Measurements from ENCODE around the gene ZNF486.
"Not testable (repeated sequence)": the region's sequence is repeated elsewhere in the genome, so short reads cannot be mapped to it uniquely, and the experiment has no call there.

Gene ZNF486

DNA sequence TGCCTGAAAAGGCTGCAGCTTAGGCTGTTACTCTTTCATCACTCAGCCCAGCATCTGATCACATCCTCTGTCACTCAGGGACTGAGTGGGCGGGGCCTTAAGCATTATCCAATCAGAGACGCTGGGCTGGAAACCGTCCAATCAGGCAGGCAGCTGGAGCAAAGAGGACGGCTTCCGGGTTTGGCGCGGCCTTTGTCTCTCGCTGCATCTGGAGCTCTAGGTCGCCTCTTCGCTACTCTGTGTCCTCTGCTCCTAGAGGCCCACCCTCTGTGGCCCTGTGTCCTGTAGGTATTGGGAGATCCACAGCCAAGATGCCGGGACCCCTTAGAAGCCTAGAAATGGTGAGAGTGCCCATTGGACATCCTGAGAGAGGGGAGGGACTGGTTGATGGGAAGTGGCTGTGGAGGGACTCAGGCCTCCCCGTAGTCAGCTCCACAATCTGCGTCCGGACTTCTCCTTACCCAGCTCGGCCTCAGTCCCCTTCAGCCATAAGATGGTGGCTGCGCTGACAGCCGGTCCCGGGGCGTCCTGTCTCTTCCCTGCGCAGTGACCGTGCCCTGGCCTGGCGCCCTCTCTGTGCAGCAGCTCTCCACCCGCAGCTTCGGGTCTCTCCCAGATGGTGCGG is at the start of gene ZNF486:
TSS of gene ZNF486 (plus strand) at position 195 of the 625 bp plus-strand sequence. CDS start at position 312, 117 bp downstream.
- Mint-ChIP-seq H3K4me1 (peaks cover 26 to 50% of the 10 kb centered on the region in 2 donors), H3K27me3 (no peaks in the 10 kb centered on the region), H3K4me3 (peak within 1 kb of the TSS; percentile 99), H3K27ac (peak within 1 kb of the TSS; percentile 99), H3K9me3 (peaks cover 5 to 14% of the 10 kb centered on the region in 2 donors), H3K36me3 (peaks cover 34% of the 10 kb centered on the region in 2 donors)
- ATAC-seq (replicated peaks) (peak; percentile 96 to 97), DNase-seq (peak; percentile 94)

DNA sequence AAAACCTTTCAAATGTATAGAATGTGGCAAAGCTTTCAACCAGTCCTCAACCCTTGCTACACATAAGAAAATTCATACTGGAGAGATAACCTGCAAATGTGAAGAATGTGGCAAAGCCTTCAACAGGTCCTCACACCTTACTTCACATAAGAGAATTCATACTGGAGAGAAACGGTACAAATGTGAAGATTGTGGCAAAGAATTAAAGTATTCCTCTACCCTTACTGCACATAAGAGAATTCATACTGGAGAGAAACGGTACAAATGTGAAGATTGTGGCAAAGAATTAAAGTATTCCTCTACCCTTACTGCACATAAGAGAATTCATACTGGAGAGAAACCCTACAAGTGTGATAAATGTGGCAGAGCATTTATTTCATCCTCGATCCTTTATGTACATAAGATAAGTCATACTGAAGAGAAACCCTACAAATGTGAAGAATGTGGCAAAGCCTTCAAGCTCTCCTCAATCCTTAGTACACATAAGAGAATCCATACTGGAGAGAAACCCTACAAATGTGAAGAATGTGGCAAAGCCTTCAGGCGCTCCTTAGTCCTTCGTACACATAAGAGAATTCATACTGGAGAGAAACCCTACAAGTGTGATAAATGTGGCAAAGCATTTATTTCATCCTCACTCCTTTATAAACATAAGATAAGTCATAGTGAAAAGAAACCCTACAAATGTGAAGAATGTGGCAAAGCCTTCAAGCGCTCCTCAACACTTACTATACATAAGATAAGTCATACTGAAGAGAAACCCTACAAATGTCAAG is 48.8 kb upstream of the ZNF486 start:
- H3K4me1 Mint-ChIP-seq; DNase-seq; H3K27me3 Mint-ChIP-seq; H3K4me3 Mint-ChIP-seq; ATAC-seq (replicated peaks): not testable (repeated sequence)
- peaks cover 34 to 57% of the 10 kb centered on the region in 2 donors for H3K36me3 Mint-ChIP-seq
- H3K9me3 Mint-ChIP-seq = peaks cover 19 to 21% of the 10 kb centered on the region in 2 donors
- H3K27ac Mint-ChIP-seq = peak overlapping the region; percentile 25

DNA sequence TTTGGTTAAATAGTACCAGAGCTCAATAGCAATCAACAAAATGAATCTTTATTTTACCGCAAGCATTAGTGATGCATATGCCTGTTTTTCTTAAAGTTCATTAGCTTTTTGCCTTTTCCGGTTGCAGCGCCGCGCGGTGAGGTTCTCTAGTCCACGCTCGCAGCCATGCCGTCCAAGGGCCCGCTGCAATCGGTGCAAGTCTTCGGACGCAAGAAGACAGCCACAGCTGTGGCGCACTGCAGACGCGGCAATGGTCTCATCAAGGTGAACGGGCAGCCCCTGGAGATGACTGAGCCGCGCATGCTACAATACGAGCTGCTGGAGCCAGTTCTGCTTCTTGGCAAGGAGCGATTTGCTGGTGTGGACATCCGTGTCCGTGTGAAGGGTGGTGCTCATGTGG is 42.1 kb upstream of the ZNF486 start:
- Mint-ChIP-seq H3K27me3 (no peaks in the 10 kb centered on the region), H3K36me3 (peaks cover 30 to 53% of the 10 kb centered on the region in 2 donors), H3K27ac (no peak overlapping the region), H3K4me1 (no peaks in the 10 kb centered on the region), H3K4me3 (no peak overlapping the region), H3K9me3 (peaks cover 19 to 27% of the 10 kb centered on the region in 2 donors)
- no peak for DNase-seq
- ATAC-seq (replicated peaks) = no peak

DNA sequence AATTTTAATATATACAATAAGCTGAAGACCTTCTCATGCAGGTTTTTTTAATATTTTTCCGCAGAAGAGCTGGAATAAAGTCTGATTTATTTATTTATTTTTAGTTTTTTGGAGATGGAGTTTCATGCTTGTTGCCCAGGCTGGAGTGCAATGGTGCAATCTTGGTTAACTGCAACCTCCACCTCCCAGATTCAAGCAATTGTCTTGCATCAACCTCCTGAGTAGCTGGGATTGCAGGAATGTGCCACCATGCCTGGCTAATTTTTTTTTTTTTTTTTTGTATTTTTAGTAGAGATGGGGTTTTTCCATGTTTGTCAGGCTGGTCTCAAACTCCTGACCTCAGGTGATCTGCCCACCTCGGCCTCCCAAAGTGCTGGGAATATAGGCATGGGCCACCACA is 34.1 kb upstream of the ZNF486 start:
- not testable (repeated sequence) for H3K4me1 Mint-ChIP-seq; DNase-seq; H3K4me3 Mint-ChIP-seq; H3K27ac Mint-ChIP-seq; ATAC-seq (replicated peaks); H3K27me3 Mint-ChIP-seq
- peaks cover 10 to 20% of the 10 kb centered on the region in 2 donors for H3K9me3 Mint-ChIP-seq
- H3K36me3 Mint-ChIP-seq = peaks cover 15 to 31% of the 10 kb centered on the region in 2 donors

DNA sequence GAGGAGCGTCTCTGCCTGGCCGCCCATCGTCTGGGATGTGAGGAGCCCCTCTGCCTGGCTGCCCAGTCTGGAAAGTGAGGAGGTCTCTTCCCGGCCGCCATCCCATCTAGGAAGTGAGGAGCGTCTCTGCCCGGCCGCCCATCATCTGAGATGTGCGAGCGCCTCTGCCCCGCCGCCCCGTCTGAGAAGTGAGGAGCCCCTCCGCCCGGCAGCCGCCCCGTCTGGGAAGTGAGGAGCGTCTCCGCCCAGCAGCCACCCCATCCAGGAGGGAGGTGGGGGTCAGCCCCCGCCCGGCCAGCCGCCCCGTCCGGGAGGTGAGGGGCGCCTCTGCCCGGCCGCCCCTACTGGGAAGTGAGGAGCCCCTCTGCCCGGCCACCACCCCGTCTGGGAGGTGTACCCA is 29.3 kb upstream of the ZNF486 start:
- not testable (repeated sequence) for H3K27ac Mint-ChIP-seq; ATAC-seq (replicated peaks); H3K4me3 Mint-ChIP-seq; H3K4me1 Mint-ChIP-seq; DNase-seq; H3K27me3 Mint-ChIP-seq
- Mint-ChIP-seq H3K9me3 (peaks cover 14 to 17% of the 10 kb centered on the region in 2 donors), H3K36me3 (peaks cover 2 to 11% of the 10 kb centered on the region in 2 donors)

DNA sequence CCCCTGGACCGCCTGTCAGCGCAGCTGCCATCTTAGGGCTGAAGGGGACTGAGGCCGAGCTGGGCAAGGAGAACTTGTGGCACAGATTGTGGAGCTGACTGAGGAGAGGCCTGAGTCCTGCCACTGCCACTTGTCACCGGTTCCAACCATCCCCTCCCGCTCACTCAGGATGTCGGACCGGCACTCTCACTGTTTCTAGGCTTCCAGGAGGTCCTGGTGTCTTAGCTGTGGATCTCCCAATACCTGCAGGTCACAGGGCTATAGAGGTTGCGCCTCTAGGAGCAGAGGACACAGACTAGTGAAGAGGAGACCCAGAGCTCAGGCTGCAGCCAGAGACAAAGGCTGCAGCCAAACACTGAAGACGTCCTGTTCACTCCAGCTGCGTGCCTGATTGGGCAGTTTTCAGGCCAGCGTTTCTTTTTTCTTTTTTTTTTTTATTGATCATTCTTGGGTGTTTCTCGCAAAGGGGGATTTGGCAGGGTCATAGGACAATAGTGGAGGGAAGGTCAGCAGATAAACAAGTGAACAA is 15.3 kb upstream of the ZNF486 start:
- ATAC-seq (replicated peaks) (no peak), DNase-seq (no peak)
- Mint-ChIP-seq H3K9me3 (peaks cover 6 to 16% of the 10 kb centered on the region in 2 donors), H3K36me3 (peaks cover 6 to 9% of the 10 kb centered on the region in 2 donors), H3K4me3 (no peak overlapping the region), H3K27ac (no peak overlapping the region), H3K4me1 (no peaks in the 10 kb centered on the region), H3K27me3 (no peaks in the 10 kb centered on the region)

DNA sequence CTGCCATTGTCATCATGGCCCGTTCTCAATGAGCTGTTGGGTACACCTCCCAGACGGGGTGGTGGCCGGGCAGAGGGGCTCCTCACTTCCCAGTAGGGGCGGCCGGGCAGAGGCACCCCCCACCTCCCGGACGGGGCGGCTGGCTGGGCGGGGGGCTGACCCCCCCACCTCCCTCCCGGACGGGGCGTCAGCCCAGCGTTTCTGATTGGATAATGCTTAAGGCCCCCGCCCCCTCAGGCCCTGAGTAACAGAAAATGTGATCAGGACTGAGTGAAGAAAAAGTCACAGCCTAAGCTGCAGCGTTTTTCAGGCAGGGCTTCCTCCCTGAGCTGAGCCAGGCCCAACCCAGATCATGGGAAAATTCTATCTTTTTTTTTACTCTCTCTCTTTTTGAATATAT is 14.5 kb upstream of the ZNF486 start:
- not testable (repeated sequence) for DNase-seq; H3K4me1 Mint-ChIP-seq; ATAC-seq (replicated peaks); H3K27me3 Mint-ChIP-seq; H3K36me3 Mint-ChIP-seq; H3K4me3 Mint-ChIP-seq; H3K27ac Mint-ChIP-seq
- peaks cover 6 to 18% of the 10 kb centered on the region in 2 donors for H3K9me3 Mint-ChIP-seq

DNA sequence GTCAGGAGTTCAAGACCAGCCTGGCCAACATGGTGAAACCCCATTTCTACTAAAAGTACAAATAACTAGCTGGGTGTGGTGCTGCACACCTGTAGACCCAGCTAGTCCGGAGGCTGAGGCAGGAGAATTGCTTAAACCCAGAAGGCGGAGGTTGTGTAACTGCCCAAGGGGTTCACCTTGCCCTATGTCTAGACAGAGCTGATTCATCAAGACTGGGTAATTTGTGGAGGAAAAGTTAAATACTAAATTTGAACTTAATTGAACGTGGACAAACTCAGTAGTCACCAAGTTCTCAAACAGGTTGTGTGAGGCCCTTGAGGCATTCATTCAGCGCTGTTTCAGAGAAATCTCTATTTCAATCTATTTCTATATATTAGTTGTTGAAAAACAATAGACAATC is 13.7 kb upstream of the ZNF486 start:
- Mint-ChIP-seq H3K27ac (no peak overlapping the region), H3K36me3 (peaks cover 6 to 9% of the 10 kb centered on the region in 2 donors), H3K27me3 (no peaks in the 10 kb centered on the region), H3K4me3 (no peak overlapping the region), H3K4me1 (no peaks in the 10 kb centered on the region), H3K9me3 (peaks cover 6 to 20% of the 10 kb centered on the region in 2 donors)
- DNase-seq = no peak
- no peak for ATAC-seq (replicated peaks)

DNA sequence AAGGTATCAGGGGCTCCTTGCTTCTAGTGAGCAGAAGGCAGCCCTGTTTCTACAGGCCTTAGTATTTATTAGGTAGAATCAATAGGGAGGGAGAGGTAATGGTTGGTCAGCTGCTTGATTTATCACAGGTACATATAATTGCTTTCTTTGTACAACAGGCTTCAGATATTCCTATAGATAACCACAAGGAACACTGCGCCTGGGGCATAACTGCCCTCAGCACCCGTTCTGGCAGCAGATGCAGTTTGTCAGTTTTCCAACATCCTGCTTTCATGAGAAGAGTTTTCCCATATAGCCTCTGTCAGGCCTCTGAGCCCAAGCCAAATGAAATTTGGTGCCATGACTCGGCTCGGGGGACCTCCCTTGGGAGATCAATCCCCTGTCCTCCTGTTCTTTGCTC is 12.4 kb upstream of the ZNF486 start:
- ATAC-seq (replicated peaks) (no peak), DNase-seq (no peak)
- H3K27ac Mint-ChIP-seq = no peak overlapping the region
- H3K27me3 Mint-ChIP-seq = no peaks in the 10 kb centered on the region
- peaks cover 14 to 25% of the 10 kb centered on the region in 2 donors for H3K9me3 Mint-ChIP-seq
- H3K36me3 Mint-ChIP-seq = peaks cover 6 to 9% of the 10 kb centered on the region in 2 donors
- H3K4me3 Mint-ChIP-seq = no peak overlapping the region
- no peaks in the 10 kb centered on the region for H3K4me1 Mint-ChIP-seq

DNA sequence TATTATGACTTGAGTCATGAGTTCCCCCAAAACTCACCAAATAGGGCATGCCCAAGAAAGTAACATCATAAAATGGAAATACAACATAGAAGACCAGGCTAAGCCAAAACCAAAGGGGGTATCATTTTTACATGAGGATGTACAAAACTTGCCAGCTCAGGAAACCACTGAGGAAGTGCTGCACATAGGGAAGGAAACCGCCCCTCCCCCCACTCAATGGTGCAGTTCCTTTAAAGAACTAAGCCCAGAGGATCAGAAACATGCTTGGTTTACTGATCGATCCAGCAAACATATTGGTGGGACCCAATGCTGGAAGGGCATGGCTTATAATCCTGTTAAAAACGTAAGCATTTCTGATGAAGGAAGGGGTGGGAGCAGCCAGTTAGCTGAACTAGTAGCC is 4.2 kb upstream of the ZNF486 start:
- peaks cover 10 to 12% of the 10 kb centered on the region in 2 donors for H3K36me3 Mint-ChIP-seq
- H3K27me3 Mint-ChIP-seq = no peaks in the 10 kb centered on the region
- ATAC-seq (replicated peaks) (no peak), DNase-seq (no peak)
- H3K27ac Mint-ChIP-seq = peak overlapping the region; percentile 5
- H3K9me3 Mint-ChIP-seq = peaks cover 14 to 21% of the 10 kb centered on the region in 2 donors
- no peak overlapping the region for H3K4me3 Mint-ChIP-seq
- peaks cover 19 to 21% of the 10 kb centered on the region in 2 donors for H3K4me1 Mint-ChIP-seq

DNA sequence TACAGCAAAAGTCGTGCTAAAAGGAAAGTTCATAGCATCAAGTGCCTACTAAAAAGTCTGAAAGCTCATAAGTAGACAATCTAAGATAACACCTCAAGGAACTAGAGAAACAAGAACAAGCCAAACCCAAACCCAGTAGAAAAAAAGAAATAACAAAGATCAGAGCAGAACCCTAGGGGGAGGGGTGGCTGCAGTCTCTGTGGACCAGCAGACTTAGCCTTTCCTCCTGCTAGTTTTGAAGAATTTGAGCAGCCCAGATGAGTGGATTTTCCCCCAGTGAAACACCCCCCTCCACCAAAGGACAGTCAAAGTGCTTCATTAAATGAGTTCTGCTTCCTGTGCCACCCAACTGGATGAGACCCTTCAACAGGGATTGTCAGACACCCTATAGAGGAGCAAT is 2.6 kb upstream of the ZNF486 start:
- Mint-ChIP-seq H3K27ac (peak overlapping the region; percentile 69), H3K9me3 (peaks cover 7 to 14% of the 10 kb centered on the region in 2 donors), H3K36me3 (peaks cover 16 to 18% of the 10 kb centered on the region in 2 donors), H3K4me1 (peaks cover 19 to 31% of the 10 kb centered on the region in 2 donors), H3K27me3 (no peaks in the 10 kb centered on the region), H3K4me3 (no peak overlapping the region)
- no peak for ATAC-seq (replicated peaks)
- DNase-seq = no peak

DNA sequence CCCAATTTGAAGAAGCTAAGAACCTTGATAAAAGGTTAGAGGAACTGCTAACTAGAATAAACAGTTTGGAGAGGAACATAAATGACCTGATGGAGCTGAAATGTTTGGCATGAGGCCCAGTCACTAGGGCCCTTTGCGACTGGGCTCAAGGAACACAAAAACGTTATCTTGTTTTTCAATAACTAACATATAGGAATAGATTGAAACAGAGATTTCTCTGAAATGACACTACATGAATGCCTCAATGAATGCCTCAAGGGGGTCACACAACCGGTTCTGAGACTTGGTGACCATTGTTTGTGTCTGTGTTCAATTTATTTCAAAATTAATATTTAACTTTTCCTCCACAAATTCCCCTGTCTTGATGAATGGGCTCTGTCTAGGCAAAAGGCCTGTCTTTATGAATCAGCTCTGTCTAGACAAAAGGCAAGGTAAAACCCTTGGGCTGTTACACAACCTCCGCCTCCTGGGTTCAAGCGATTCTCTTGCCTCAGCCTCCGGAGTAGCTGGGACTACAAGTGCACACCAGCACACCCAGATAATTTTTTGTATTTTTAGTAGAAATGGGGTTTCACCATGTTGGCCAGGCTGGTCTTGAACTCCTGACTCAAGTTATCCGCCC is 932 bp upstream of the ZNF486 start:
- no peak overlapping the region for H3K4me3 Mint-ChIP-seq
- H3K27ac Mint-ChIP-seq = no peak overlapping the region
- no peak for ATAC-seq (replicated peaks)
- DNase-seq = no peak
- H3K9me3 Mint-ChIP-seq = peaks cover 5 to 12% of the 10 kb centered on the region in 2 donors
- no peaks in the 10 kb centered on the region for H3K27me3 Mint-ChIP-seq
- H3K4me1 Mint-ChIP-seq = peaks cover 23 to 40% of the 10 kb centered on the region in 2 donors
- peaks cover 24% of the 10 kb centered on the region in 2 donors for H3K36me3 Mint-ChIP-seq

DNA sequence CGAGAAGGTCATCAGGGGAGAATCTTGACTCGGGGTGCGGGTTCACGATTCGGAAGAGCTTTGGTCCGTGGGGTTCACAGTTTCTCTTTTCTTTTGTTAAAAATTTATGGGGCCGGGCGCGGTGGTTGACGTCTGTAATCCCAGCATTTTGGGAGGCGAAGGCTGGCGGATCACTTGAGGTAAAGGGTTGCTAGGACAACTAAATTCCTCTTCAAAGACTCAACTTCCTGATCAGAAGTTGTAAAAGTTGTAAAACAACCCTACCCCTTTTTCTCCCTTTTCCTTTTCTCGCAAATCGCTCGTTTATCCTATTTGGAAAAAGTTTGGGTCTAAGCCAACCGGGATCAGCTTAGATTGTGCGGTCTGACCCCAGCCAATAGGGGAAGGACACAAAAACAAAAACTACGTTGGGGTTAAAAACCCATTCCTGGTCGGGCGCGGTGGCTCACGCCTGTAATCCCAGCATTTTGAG is 673 bp downstream of the ZNF486 start:
- peak overlapping the region; percentile 99 for H3K4me3 Mint-ChIP-seq
- peaks cover under 1 to 11% of the 10 kb centered on the region in 2 donors for H3K9me3 Mint-ChIP-seq
- peak overlapping the region; percentile 99 for H3K27ac Mint-ChIP-seq
- H3K4me1 Mint-ChIP-seq = peaks cover 21 to 44% of the 10 kb centered on the region in 2 donors
- DNase-seq (no peak), ATAC-seq (replicated peaks) (no peak)
- H3K36me3 Mint-ChIP-seq = peaks cover 37 to 38% of the 10 kb centered on the region in 2 donors
- no peaks in the 10 kb centered on the region for H3K27me3 Mint-ChIP-seq

DNA sequence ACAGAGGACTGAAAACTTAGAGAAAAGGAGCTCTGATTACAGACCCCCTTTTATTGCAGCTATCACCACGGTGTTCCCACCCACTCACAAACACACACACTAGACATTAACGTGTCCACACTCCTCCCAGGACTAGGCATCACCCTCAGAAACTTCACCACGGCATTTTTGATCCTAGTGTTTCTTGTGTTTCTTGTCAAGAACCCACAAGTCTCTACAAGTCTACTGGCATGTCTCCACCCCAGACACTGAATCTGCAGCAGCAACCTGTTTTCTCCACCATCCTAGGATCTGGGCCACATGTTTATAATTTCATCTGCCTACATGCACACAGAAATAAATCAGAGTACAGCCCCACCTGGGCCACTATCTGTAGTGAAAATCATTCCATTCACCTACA is 4.3 kb downstream of the ZNF486 start:
- no peaks in the 10 kb centered on the region for H3K27me3 Mint-ChIP-seq
- peaks cover 0 to 5% of the 10 kb centered on the region in 2 donors for H3K9me3 Mint-ChIP-seq
- peaks cover 53 to 55% of the 10 kb centered on the region in 2 donors for H3K36me3 Mint-ChIP-seq
- DNase-seq = no peak
- peak overlapping the region; percentile 16 for H3K27ac Mint-ChIP-seq
- no peak overlapping the region for H3K4me3 Mint-ChIP-seq
- peaks cover 16 to 36% of the 10 kb centered on the region in 2 donors for H3K4me1 Mint-ChIP-seq
- ATAC-seq (replicated peaks) = no peak

Measured in stimulated activated naive B cell treated with anti-CD40 and anti-IgM and Interleukin-4, amounts not matched to agents 10 μg/mL and 1 μg/mL and 100 μg/mL, for 72 hours (primary cell).